NCI-H748 (cell line): ENCODE measurements around the gene TRIM46.

Experiments used
- DNase-seq: peaks from one replicate; lab custom pipeline; 2025; ENCODE audit not compliant: unreplicated experiment; lab: John Stamatoyannopoulos, UW

Gene TRIM46

GRCh38 chr1:155173478-155174323 is at the start of gene TRIM46:
TRIM46 (plus strand) TSS chr1:155173849; CDS start chr1:155173967, 118 bp downstream.
- peak; percentile 73 for DNase-seq

DNA sequence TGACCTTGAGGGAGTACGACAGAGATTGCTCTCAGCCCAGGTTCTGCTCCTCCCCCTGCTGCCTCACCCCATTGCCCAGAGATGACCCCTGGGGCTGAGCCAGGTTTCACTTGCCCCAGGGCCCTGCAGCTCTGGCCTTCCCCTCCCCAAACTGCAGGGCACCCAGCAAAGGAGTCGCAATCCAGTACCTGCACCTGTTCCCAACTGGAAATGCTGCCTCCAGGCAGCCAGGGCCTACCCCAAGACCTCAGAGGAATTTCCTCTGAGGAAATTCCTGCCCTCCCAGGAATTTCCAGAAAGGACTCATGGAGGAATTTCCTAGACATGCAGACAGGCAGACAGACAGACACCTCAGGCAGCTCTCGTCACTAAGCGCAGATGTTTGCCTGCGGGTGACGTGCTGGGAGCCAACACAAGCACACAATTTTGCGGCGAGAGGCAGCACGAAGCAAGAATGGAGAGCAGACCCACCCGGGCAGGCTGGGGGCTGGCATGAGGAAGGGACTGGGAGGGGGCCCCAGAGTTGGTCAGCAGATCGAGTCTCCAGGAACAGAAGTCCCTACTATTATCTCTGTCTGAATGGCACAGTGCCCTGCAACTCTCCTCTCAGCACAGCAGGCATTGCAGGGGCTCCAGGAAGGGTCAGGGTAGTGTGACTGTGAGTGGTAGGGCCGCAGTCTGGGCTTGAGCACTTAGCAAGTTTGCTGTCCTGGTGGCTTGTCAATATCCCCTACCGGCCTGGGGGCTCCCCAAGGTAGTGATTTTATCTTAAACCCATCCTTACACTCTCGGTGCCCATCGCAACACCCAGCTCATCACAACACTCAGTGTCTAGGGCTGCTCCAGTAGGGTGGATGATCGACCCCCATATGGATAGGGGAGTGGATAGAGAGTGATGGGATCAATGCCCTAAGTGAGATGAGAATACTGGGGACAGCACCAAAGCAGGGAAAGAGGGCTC is 48.9 kb upstream of the TRIM46 start:
- DNase-seq: no peak

- no peak for DNase-seq
These were observed 48.1 kb upstream of the TRIM46 start for GRCh38 chr1:155125511-155125945.

DNA sequence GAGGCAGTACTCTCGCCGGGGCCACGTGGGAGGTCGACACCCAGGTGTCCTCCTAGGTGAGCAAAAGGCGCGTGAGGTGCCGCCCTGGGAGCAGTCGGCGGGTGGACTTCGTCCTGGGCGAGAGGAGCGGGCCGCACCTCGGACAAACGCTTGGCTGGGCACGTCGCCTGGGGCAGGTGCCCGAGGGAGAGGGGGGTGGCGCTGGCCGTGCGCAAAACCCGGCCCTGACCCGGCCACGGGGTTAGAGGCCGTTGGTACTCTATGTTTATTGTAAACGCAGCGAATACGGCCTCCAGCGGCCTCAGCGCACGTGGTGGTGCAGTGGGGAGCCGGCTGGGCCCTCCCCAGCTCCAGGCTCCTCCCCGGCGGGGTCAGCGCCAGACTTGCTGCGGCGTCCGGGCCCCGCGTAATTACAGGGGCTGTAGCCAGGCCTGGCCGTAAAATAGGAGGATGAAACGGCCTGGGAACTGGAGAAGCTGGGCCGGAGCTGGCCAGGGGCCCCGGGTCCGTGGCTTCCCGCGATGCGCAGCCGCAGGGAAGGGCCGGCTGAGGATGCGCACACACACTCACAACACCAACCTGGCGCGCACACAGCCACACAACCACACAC is 47.6 kb upstream of the TRIM46 start:
- DNase-seq: peak; percentile 64

DNA sequence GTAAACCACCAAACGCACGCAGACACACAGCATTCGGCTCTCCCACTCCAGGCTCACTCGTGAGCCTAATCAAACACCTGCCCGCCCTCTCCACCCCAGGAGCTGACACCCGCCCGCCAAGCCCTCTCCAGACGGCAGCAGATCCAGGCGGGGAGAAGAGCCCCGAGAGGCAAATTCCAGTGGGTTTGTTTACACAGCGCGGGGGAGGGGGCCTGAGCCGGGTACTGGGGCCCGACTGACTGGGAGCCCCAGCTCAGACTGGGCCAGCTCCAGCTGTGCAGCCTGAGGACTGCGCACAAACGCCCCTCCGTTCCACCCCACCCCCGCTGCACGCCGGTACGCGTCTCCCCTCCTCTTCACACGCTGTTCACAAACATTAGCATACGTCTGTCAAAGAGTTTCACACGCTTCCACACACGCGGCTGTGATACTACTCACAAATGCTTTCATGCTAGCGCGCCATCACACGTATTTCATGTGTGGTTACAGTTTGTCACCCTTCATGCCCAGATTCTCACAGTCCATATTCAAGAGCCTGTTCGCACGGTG is 47.0 kb upstream of the TRIM46 start:
- DNase-seq: peak; percentile 70

DNA sequence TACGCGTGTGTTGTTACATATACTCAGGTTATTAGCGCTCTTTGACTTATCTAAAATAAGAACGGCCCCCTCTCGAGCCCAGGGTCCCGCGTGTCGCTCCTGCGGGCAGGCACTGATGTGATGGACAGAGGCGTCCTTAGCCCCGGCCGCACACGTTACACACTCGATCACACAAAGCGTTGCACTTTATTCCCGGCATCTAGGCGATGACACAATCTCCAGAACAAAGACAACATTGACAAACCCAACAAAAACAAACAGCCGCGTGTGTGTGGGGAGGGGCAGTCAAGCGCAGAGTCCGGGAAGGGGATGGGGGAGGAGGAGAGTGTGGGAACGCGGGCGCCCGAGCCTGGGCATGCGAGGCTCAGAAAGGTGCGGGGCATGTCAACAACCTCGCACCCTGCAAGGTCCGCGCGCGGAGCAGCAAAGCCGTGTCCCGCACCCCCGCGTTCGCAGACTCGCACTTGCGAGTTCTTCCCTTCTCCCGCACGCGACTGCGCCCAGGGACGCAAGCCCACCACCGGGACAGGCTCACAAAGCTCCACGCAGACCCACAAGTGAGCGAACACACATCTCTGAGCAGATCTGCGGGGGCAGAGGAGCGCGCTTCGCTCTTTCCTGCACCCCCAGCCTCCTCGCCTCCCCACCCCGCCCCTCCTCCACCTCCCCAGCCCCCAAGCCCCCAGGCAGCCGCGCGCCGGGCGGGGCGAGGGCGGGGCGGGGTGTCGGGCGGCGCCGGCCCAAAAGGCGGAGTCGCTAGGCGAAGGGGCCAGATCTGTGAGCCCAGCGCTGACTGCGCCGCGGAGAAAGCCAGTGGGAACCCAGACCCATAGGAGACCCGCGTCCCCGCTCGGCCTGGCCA is 46.3 kb upstream of the TRIM46 start, which contains the start of gene EFNA1:
EFNA1 (plus strand) TSS at position 772 of the 862 bp plus-strand sequence. CDS start 102 bp downstream, outside the sequence.
- peak; percentile 76 for DNase-seq

- no peak for DNase-seq
These were observed 45.5 kb upstream of the TRIM46 start for GRCh38 chr1:155127967-155128754.

- DNase-seq: no peak
These were observed 44.7 kb upstream of the TRIM46 start for GRCh38 chr1:155128755-155129473.

DNA sequence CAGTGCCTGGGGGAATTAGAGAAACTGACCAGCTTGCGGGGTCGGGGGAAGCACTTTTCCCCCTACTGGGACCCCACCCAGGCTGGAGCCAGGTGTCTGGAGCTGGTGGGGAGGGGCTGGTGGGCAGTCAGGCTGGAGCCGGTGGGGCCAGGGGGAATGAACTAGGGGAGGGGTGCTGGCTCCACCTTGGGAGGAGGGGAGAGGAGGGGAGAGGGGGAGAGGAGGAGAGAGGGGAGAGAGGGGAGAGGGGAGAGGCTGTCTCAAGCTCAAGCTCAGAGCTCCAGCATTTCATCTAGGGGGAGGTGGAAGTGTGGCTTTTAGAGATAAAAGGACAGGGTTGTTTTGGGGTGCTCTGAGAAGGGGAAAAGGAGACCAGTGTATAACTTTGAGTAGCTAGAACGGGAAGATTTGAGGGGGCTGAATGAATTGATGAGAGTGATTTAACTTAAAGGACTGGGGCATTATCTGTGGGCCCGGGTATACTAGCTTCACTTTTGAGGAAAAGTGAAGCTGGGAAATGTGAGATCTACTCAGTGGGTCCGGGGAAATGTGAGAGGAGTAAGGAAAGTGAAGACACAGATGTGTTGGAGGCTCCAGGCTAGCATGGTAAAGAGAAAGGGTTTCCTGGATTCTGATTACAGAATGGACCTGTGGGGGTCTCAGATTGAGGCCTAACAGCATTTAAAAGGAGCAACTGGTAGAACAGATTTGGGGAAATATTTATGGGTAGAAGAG is 43.2 kb upstream of the TRIM46 start:
- DNase-seq: no peak

DNA sequence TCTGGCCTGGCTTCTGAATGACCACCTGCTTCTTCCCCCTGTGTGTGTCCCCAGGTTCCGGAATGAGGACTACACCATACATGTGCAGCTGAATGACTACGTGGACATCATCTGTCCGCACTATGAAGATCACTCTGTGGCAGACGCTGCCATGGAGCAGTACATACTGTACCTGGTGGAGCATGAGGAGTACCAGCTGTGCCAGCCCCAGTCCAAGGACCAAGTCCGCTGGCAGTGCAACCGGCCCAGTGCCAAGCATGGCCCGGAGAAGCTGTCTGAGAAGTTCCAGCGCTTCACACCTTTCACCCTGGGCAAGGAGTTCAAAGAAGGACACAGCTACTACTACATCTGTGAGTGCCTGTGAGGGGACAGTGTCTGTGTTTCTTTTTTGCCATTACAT is 42.4 kb upstream of the TRIM46 start:
- no peak for DNase-seq

DNA sequence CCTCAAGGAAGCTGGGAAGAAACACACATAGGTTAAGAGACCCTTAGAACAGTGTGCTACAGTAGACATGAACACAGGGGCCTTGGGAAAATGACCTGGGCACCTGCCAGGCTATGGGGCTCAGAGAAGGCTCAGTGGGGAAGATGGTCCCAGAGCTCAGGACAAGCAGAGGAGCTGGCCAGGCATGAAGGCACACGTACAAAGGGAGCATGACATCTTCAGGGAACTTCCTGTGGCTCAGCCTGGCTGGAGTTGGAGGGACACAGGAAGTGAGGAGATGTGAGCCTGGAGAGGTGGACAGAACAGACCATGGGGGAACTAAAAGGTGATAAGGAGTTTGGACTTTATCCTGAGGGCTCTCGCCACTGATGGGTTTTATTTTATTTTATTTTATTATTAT is 41.8 kb upstream of the TRIM46 start:
- no peak for DNase-seq

- DNase-seq: no peak
These were observed 39.8 kb upstream of the TRIM46 start for GRCh38 chr1:155133799-155134281.

DNA sequence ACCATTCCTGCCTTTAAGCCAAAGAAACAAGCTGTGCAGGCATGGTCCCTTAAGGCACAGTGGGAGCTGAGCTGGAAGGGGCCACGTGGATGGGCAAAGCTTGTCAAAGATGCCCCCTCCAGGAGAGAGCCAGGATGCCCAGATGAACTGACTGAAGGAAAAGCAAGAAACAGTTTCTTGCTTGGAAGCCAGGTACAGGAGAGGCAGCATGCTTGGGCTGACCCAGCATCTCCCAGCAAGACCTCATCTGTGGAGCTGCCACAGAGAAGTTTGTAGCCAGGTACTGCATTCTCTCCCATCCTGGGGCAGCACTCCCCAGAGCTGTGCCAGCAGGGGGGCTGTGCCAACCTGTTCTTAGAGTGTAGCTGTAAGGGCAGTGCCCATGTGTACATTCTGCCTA is 39.3 kb upstream of the TRIM46 start:
- DNase-seq: no peak

DNA sequence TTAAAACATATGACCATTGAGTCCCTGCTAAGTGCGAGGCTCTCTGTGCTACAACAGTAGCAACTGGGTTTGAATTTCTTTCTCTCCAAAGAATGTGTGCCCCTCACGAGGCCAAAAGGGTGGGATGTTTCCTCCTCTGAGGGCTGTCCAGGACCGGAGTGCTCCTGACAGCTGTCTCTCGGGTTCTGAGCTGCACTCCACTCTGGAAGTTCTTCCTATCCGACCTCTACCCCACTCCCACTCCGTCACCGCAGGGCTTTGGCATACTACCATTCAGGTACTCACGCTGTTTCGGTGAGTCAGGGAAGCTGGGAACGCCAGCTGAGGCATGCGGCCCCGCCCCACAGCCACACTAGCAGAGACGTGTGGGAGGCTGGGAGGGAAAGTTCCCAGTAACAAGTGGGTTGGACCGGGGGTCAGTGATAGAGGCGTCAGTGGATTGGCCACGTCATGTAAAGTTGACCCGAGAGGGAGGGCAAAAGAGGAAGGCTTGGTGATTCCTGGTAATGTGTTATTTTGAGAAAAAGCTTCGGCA is 38.7 kb upstream of the TRIM46 start:
- DNase-seq: peak; percentile 81

DNA sequence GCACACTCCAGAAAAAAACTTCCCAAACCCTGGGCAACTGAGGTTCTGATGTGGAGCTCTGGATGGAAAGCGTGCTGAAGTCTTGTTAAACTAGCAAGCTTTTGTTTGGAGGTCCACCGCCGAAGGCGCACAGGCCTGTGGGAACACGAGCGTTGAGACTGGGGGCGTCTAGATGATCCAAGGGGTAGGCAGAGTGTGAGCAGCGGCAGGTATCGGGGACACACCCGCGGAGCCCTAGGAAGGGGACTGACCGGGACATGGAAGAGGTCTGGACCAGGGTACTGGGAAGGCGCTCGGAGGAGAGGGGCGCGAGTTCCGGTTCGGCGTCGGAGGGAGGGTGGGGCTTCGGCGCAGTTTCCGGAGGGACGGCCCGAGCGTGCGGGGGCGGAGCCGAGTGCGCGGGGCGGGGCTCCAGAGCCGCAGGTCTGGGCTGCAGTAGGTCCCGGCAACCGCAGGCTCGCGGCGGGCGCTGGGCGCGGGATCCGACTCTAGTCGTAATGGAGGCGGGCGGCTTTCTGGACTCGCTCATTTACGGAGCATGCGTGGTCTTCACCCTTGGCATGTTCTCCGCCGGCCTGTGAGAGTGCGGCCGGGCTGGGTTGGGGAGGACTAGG is 38.1 kb upstream of the TRIM46 start, which contains the start of gene SLC50A1:
SLC50A1 (plus strand) TSS at position 438 of the 614 bp plus-strand sequence; CDS start at position 498, 60 bp downstream.
- peak; percentile 97 for DNase-seq

DNA sequence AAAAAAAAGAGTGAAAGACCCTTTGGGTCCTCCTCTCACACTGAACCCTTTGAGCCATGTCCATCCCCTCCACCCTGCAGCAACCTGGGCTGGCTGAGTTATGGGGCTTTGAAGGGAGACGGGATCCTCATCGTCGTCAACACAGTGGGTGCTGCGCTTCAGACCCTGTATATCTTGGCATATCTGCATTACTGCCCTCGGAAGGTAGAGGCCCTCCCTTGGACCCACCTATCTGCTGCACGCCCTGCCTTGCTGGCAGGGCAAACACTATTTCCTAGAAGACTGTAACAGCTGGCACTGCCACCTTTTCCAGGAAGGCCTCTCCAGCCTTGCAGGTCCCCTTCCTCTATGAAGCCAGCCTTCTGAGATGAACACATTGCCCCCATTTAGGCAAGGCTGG is 36.9 kb upstream of the TRIM46 start:
- DNase-seq: peak; percentile 28
